Activated naive CD8-positive, alpha-beta T cell treated with anti-CD3 and anti-CD28 coated beads for 36 hours (primary cell): Measurements from ENCODE around the gene SLC35A3. TPM values are rescaled to one million over a fixed set of nuclear protein-coding genes. Genes with fewer than 3 reads are reported as not detected.
"Not testable (repeated sequence)": the region's sequence is repeated elsewhere in the genome, so short reads cannot be mapped to it uniquely, and the experiment has no call there.

Source experiments
- DNase-seq: peaks from one replicate; pipeline ENCODE4 v3.0.0; 2021
- H3K27ac Mint-ChIP-seq: one replicate; pipeline ENCODE4 v1.8.0; 2022; ENCODE audit warnings: mild to moderate bottlenecking, moderate library complexity, mixed read lengths
- H3K27me3 Mint-ChIP-seq: one replicate; pipeline ENCODE4 v1.8.0; 2022; ENCODE audit warnings: mild to moderate bottlenecking, mixed read lengths
- H3K36me3 Mint-ChIP-seq: one replicate; pipeline ENCODE4 v1.8.0; 2021; ENCODE audit warnings: mild to moderate bottlenecking, mixed read lengths
- H3K4me1 Mint-ChIP-seq: one replicate; pipeline ENCODE4 v1.8.0; 2021; ENCODE audit warnings: mixed read lengths
- H3K4me3 Mint-ChIP-seq: one replicate; pipeline ENCODE4 v1.8.0; 2022; ENCODE audit warnings: mild to moderate bottlenecking, moderate library complexity, mixed read lengths
- H3K9me3 Mint-ChIP-seq: one replicate; pipeline ENCODE4 v1.8.0; 2022; ENCODE audit warnings: mixed read lengths
- total RNA-seq, 2 experiments: library from RNA; stranded (reverse); gene quantifications; one replicate each; pipeline ENCODE4 v1.2.3, GENCODE V29; 2021

Gene SLC35A3
- total RNA-seq, 2 experiments from 2014 or later, result 14.0 to 15.8 TPM

GRCh38 chr1:99963041-99963795 is 6.6 kb upstream of the SLC35A3 start:
- no peaks in the 10 kb centered on the region for H3K27me3 Mint-ChIP-seq
- DNase-seq, result no peak
- H3K27ac Mint-ChIP-seq, result no peak overlapping the region
- H3K36me3 Mint-ChIP-seq, result no peaks in the 10 kb centered on the region
- H3K4me3 Mint-ChIP-seq, result no peak overlapping the region
- H3K9me3 Mint-ChIP-seq, result no peaks in the 10 kb centered on the region
- peaks cover 1% of the 10 kb centered on the region for H3K4me1 Mint-ChIP-seq

- no peaks in the 10 kb centered on the region for H3K9me3 Mint-ChIP-seq
- no peak overlapping the region for H3K4me3 Mint-ChIP-seq
- no peak overlapping the region for H3K27ac Mint-ChIP-seq
- H3K27me3 Mint-ChIP-seq, result no peaks in the 10 kb centered on the region
- DNase-seq, result no peak
- peaks cover 7% of the 10 kb centered on the region for H3K4me1 Mint-ChIP-seq
- no peaks in the 10 kb centered on the region for H3K36me3 Mint-ChIP-seq
Measured at GRCh38 chr1:99964806-99965205, 5.0 kb upstream of the SLC35A3 start.

- Mint-ChIP-seq H3K4me3 (no peak overlapping the region), H3K4me1 (peaks cover 8% of the 10 kb centered on the region), H3K9me3 (no peaks in the 10 kb centered on the region), H3K36me3 (peaks cover 2% of the 10 kb centered on the region), H3K27ac (no peak overlapping the region), H3K27me3 (no peaks in the 10 kb centered on the region)
- no peak for DNase-seq
Measured at GRCh38 chr1:99965646-99966375, 4.0 kb upstream of the SLC35A3 start.

GRCh38 chr1:99968214-99968613 is 1.6 kb upstream of the SLC35A3 start:
- peaks cover 18% of the 10 kb centered on the region for H3K4me1 Mint-ChIP-seq
- no peaks in the 10 kb centered on the region for H3K9me3 Mint-ChIP-seq
- H3K27me3 Mint-ChIP-seq, result no peaks in the 10 kb centered on the region
- peaks cover 2% of the 10 kb centered on the region for H3K36me3 Mint-ChIP-seq
- H3K4me3 Mint-ChIP-seq, result peak overlapping the region; percentile 6
- H3K27ac Mint-ChIP-seq, result no peak overlapping the region
- no peak for DNase-seq

- no peak for DNase-seq
- H3K4me1 Mint-ChIP-seq, result peaks cover 20% of the 10 kb centered on the region
- no peaks in the 10 kb centered on the region for H3K27me3 Mint-ChIP-seq
- H3K36me3 Mint-ChIP-seq, result peaks cover 2% of the 10 kb centered on the region
- no peaks in the 10 kb centered on the region for H3K9me3 Mint-ChIP-seq
- H3K27ac Mint-ChIP-seq, result peak overlapping the region; percentile 78
- H3K4me3 Mint-ChIP-seq, result peak overlapping the region; percentile 100
Measured at GRCh38 chr1:99969260-99969728, 502 bp upstream of the SLC35A3 start.

- DNase-seq, result no peak
- H3K4me3 Mint-ChIP-seq, result peak overlapping the region; percentile 100
- peak overlapping the region; percentile 95 for H3K27ac Mint-ChIP-seq
- H3K4me1 Mint-ChIP-seq, result peaks cover 21% of the 10 kb centered on the region
- H3K9me3 Mint-ChIP-seq, result no peaks in the 10 kb centered on the region
- H3K36me3 Mint-ChIP-seq, result peaks cover 2% of the 10 kb centered on the region
- H3K27me3 Mint-ChIP-seq, result no peaks in the 10 kb centered on the region
Measured at GRCh38 chr1:99970713-99971255, 988 bp downstream of the SLC35A3 start.

GRCh38 chr1:99972066-99972465 is 2.3 kb downstream of the SLC35A3 start:
- H3K9me3 Mint-ChIP-seq, DNase-seq, H3K27ac Mint-ChIP-seq, H3K36me3 Mint-ChIP-seq, H3K27me3 Mint-ChIP-seq: not testable (repeated sequence)
- Mint-ChIP-seq H3K4me1 (peaks cover 21% of the 10 kb centered on the region), H3K4me3 (peak overlapping the region; percentile 42)

GRCh38 chr1:99975529-99975928 is 5.7 kb downstream of the SLC35A3 start:
- H3K36me3 Mint-ChIP-seq, result no peaks in the 10 kb centered on the region
- no peak overlapping the region for H3K27ac Mint-ChIP-seq
- H3K9me3 Mint-ChIP-seq, result no peaks in the 10 kb centered on the region
- peaks cover 20% of the 10 kb centered on the region for H3K4me1 Mint-ChIP-seq
- H3K27me3 Mint-ChIP-seq, result no peaks in the 10 kb centered on the region
- no peak overlapping the region for H3K4me3 Mint-ChIP-seq
- DNase-seq, result no peak

GRCh38 chr1:99977326-99977725 is 7.5 kb downstream of the SLC35A3 start:
- H3K9me3 Mint-ChIP-seq, H3K27me3 Mint-ChIP-seq, H3K4me3 Mint-ChIP-seq, H3K27ac Mint-ChIP-seq, DNase-seq, H3K36me3 Mint-ChIP-seq: not testable (repeated sequence)
- H3K4me1 Mint-ChIP-seq, result peaks cover 13% of the 10 kb centered on the region

GRCh38 chr1:99978218-99978617 is 8.4 kb downstream of the SLC35A3 start:
- peaks cover 3% of the 10 kb centered on the region for H3K36me3 Mint-ChIP-seq
- H3K9me3 Mint-ChIP-seq, result peaks cover 2% of the 10 kb centered on the region
- DNase-seq, result no peak
- peaks cover 7% of the 10 kb centered on the region for H3K4me1 Mint-ChIP-seq
- H3K4me3 Mint-ChIP-seq, result no peak overlapping the region
- no peaks in the 10 kb centered on the region for H3K27me3 Mint-ChIP-seq
- H3K27ac Mint-ChIP-seq, result no peak overlapping the region

- Mint-ChIP-seq H3K36me3 (peaks cover 3% of the 10 kb centered on the region), H3K27ac (no peak overlapping the region)
Measured at GRCh38 chr1:99979091-99979490, 9.3 kb downstream of the SLC35A3 start.

GRCh38 chr1:99980928-99981327 is 11.1 kb downstream of the SLC35A3 start:
- H3K4me1 Mint-ChIP-seq, result peaks cover 10% of the 10 kb centered on the region
- no peak overlapping the region for H3K4me3 Mint-ChIP-seq
- H3K27ac Mint-ChIP-seq, result no peak overlapping the region
- no peaks in the 10 kb centered on the region for H3K27me3 Mint-ChIP-seq
- peaks cover 6% of the 10 kb centered on the region for H3K9me3 Mint-ChIP-seq
- H3K36me3 Mint-ChIP-seq, result peaks cover 19% of the 10 kb centered on the region
- DNase-seq, result no peak

More at GRCh38 chr1:99979091-99979490, 9.3 kb downstream of the SLC35A3 start:
- Mint-ChIP-seq H3K4me1 (peaks cover 6% of the 10 kb centered on the region), H3K4me3 (no peak overlapping the region), H3K27me3 (no peaks in the 10 kb centered on the region), H3K9me3 (peaks cover 2% of the 10 kb centered on the region)
- no peak for DNase-seq

- Mint-ChIP-seq H3K4me1 (peaks cover 6% of the 10 kb centered on the region), H3K36me3 (peaks cover 36% of the 10 kb centered on the region), H3K9me3 (peaks cover 9% of the 10 kb centered on the region), H3K4me3 (no peak overlapping the region), H3K27ac (no peak overlapping the region), H3K27me3 (no peaks in the 10 kb centered on the region)
- DNase-seq, result no peak
Measured at GRCh38 chr1:99986656-99987225, 16.9 kb downstream of the SLC35A3 start.

GRCh38 chr1:99988210-99988765 is 18.5 kb downstream of the SLC35A3 start:
- H3K27ac Mint-ChIP-seq, result no peak overlapping the region
- H3K36me3 Mint-ChIP-seq, result peaks cover 47% of the 10 kb centered on the region
- DNase-seq, result no peak
- peaks cover 9% of the 10 kb centered on the region for H3K9me3 Mint-ChIP-seq
- peaks cover 6% of the 10 kb centered on the region for H3K4me1 Mint-ChIP-seq
- no peak overlapping the region for H3K4me3 Mint-ChIP-seq
- no peaks in the 10 kb centered on the region for H3K27me3 Mint-ChIP-seq
